AG09319 (cell line): Measurements from ENCODE around the gene DYNLRB1.
"Not testable (repeated sequence)": the region's sequence is repeated elsewhere in the genome, so short reads cannot be mapped to it uniquely, and the experiment has no call there.

Source experiments
- DNase-seq: peaks from one replicate; pipeline ENCODE4 v3.0.0-alpha.2; 2010; ENCODE audit warnings: low read depth; ENCODE audit errors: extremely low read depth
- CTCF ChIP-seq: IDR thresholded peaks from 2 replicates; pipeline ENCODE4 v1.5.1; 2011; ENCODE audit warnings: low read depth, mild to moderate bottlenecking, inconsistent platforms, low read length, moderate library complexity

The DYNLRB1 gene

DNA sequence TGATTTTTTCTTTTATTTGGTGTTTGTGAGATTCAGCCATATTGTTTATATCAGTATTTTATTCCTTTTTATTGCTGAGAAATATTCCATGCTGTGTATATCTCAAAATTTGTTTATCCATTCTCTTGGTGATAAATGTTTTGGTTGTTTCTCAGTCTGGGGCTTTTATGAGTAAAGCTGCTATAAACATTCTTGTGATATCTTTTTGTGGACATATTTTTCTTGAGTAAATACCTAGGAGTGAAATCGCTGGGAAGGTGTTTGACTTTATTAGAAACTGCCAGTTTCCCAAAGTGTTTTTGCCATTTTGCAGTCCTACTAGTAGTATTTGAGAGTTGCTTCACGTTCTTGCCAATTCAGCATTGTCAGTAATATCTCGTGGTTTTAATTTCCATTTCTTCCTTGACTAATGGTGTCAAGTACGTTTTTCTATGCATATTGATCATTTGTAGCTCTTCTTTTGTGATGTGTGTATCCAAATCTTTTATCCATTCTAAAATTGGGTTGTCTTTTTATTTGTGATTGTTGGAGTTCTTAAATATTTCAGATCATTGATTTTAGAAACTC, 31.1 kb upstream of the DYNLRB1 start:
- TF ChIP-seq CTCF = no peak
- no peak for DNase-seq

- DNase-seq = no peak
Observed at GRCh38 chr20:34491226-34491931, 24.8 kb upstream of the DYNLRB1 start.

GRCh38 chr20:34491932-34492509, 24.2 kb upstream of the DYNLRB1 start:
- no peak for TF ChIP-seq CTCF
- DNase-seq = no peak

More at GRCh38 chr20:34491226-34491931, 24.8 kb upstream of the DYNLRB1 start:
- no peak for TF ChIP-seq CTCF

DNA sequence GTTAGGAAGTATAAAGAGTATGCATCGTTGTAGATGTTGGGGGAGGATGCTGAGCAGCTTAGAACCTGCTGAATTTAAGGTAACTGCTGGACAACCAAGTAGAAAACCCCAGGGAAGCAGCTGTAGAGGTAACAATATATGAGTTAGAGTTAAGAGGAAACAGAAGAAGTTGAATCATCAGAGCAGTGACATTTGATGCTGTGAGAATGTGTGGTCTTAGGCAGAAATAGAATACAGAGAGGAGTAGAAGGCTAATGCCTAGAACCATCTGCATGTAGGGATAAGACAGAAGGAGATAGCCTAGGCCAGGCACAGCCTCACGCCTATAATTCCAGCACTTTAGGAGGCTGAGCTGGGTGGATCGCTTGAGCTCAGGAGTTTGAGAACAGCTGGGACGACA, 22.6 kb upstream of the DYNLRB1 start:
- no peak for DNase-seq
- TF ChIP-seq CTCF = no peak

- DNase-seq = no peak
- no peak for TF ChIP-seq CTCF
Observed at GRCh38 chr20:34495307-34495706, 20.9 kb upstream of the DYNLRB1 start.

GRCh38 chr20:34495916-34496315, 20.3 kb upstream of the DYNLRB1 start:
- TF ChIP-seq CTCF = no peak
- DNase-seq = no peak

GRCh38 chr20:34497596-34497995, 18.6 kb upstream of the DYNLRB1 start:
- not testable (repeated sequence) for DNase-seq
